Measurements from ENCODE around the gene ZBTB20. TPM values are rescaled to one million over a fixed set of nuclear protein-coding genes. Genes with fewer than 3 reads are reported as not detected.

The ZBTB20 gene
- total RNA-seq, 1 experiment from 2014 or later = 5.1 TPM

DNA sequence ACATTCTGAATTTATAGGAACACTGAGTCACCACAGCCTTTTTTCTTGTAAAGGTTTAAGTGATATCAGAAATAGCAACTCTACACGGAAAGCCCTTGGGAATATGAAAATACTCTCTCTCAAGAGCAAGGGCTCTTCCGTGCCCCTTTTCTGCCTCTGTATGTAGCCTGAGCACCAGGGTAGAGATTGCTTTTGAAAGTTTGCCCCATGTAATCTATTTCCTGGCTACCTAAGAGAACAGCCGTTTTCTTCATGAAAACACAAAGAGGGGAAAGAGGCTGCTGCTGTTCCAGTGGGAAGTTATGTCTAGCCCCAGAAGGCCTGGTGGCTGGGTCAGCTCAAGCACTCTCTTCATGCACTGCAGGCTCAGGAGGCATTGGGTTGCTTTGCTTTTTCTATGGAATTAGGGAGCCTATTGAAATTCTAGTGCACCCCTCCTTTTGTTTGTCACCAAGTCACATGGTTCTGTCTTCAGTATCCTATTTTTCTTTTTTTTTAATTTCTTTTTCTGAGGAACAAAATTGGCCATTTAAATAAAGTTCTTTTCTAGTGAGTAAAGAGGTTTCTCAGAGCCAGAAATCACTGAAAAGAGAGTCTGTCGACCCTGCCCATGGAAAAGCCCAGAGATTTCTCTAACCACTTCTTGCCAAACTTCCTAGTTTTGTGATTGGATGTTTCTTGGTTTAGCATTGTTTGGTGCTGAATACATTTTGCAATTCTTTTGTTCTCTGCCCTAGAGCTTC, 813.7 kb downstream of the ZBTB20 start:
- DNase-seq (ENCODE audit: low spot score) = no peak

DNA sequence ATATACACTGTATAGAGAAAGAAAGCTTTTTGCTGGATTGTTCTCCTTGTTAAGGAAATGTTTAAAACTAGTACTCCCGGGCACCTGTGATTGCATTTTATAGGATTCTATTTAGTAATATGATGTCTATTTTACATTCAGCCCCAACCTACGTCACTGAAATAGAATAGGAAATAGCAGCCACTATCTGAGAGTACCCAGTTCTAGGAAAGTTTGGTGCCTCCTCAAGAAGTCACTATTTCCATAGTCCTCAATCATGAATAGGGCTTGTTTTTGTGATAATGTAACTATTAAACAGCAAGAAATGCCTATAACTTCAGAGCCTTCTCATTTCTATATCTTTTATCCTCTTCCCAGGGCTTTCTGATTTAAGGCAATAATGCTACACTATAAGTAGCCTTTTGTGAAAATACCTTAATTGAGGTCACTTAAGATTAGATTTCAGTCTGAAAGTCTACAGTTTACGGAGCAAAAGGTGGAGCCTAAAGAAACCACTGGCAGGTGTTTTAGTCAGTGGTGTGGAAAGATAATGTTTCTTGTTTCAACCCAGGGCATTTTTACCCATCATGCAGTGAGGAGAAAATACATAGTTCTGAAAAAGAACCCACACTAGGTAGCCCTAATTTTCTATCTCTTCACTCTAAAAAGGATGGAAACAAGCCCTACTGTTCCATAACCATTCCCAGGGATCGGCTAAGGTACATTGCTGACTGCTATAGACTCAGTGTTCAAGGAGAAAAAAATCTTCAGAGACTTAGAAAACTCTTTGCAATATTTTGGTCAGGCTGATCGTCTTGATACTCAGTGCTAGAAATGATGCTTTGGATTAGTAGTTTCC, 814.5 kb downstream of the ZBTB20 start:
- no peak for DNase-seq (ENCODE audit: low spot score)

DNA sequence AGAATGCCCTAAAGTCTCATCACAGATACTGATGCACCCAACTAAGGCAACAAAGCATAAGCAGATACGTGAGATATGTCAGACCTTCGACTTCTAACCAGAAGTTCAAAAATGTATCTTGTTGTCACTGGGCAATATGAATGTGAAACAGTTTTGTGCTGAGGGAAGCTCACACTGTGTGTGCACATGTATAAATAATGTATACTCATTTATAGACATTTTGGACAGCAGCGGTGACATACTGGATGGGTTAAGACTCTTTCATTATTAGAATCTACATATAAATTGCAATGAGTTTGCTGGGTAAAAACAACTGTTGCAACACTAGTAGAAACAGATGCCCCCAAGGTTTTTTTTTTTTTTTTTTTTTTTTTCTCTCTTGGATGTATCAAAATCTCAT, 815.4 kb downstream of the ZBTB20 start:
- DNase-seq (ENCODE audit: low spot score) = no peak

DNA sequence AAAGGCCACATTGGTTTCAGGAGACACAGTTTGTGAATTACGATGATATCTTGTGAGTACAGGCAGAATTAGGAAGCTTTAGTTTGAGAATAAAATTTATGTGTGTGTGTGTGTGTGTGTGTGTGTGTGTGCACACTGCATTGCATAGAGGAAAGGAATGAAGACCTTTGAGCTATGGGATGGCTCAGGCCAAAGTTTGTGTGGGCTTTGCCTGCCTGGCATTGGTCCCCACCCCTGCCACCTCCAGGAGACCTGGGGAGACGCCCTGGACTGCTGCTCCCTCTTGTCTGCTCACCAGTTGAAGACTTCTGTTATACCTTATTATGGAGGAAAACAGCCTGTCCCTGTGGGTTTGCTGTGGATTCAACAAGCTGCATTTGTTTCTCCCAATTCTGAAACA, 816.1 kb downstream of the ZBTB20 start:
- no peak for DNase-seq (ENCODE audit: low spot score)

DNA sequence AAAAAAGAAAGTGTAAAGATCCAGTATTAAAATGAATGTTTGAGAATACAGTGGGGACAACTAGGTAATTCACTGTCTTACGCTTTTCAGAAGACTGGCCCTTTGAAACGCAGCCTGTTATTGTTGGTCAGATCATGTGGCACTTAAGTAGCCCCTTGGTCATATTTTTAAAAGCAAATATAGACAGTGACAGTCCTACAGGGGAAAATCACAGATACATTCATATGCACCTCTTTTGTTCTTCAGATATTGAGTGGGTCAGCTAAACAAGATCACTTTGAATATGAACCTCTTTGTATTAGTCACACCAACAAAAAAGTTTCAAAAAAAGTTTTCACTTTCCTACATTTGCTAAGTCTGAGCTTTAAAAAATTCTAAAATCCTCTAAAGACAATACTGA, 817.3 kb downstream of the ZBTB20 start:
- no peak for DNase-seq (ENCODE audit: low spot score)

DNA sequence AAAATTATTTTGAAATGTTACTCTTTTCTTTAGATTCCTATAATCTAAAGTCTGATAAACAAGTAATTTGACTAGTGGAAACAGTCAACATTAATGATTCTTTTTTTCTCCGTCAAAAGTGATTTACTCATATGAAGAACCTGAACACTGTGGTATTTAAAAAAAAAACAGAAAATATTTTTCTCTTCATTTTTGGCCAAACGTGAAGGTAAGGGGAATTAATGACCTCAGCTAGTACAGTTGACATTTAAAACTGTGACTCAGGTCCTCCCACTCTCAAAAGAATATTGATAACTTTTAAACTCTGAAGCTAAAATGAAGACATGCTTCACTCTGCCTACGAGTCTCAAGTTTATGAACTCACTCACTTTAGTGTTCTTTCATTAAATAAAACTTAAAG, 818.7 kb downstream of the ZBTB20 start:
- DNase-seq (ENCODE audit: low spot score) = no peak

DNA sequence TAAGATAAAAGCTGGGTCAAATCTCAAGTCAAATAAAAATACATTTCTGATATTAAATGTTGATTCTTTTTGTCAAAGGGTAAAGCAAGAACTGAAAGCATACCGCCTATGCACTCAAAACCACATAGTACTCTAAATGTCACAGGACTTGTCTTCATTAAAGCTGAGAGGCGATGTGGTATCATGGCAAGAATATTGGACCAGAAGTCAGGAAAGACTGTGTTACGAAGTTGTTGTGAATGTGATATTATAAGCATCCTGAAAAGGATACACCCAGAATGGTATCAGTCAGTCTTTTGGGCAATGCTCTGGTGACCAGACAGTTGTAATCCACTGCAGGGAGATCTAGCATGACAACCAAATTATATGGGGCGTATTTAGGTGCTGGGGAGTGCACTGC, 819.4 kb downstream of the ZBTB20 start:
- no peak for DNase-seq (ENCODE audit: low spot score)

DNA sequence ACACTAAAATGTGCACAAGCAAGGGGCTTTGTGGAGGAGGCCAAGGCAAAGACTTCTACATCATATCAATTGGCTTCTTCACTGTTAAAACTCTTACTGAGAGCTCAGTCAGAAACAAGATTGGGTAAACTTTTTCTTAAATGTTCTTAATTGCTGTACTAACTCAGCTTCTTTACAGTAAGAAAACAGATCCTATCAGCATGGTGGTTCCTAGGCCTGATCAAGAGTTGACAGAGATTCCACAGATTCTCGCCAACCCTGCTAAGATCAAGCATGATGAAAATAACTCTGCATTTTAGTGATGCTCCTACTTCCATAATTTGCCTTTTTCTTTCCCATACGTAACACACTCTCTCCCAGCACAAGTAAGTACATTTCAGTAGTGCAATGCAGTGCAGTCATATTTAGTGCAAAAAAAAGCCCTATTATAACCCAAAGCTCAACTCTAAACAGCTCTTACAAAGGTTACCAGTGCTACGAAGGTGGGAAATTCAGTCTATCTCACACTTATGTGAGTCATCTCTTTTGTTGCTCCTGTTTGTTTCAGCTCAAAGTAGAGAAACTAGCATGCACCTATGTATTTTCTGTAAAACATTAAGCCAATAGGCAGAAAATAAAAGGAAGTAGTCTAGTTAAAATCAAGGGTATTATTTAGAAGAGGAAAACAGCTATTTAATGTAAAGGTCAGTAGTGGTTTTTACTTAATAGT, 823.4 kb downstream of the ZBTB20 start:
- DNase-seq (ENCODE audit: low spot score) = no peak

DNA sequence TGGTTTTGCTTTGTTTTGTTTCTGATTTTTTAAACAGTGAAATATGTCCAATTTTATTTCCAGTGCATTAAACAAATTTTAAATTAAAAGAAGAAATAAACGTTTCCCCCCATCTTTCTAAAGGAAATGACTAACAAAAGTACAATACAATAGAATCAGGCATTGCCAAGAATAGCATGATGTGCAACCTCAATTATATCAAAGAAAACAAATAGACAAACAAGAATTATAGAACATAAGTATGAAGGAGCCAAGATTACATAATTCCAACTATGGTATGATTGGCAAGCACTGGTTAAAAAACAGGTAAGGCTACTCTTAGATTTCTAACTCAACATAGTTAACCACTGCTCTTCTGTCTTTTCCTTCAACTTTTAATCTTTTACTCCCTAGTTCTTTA, 826.8 kb downstream of the ZBTB20 start:
- DNase-seq (ENCODE audit: low spot score) = no peak

DNA sequence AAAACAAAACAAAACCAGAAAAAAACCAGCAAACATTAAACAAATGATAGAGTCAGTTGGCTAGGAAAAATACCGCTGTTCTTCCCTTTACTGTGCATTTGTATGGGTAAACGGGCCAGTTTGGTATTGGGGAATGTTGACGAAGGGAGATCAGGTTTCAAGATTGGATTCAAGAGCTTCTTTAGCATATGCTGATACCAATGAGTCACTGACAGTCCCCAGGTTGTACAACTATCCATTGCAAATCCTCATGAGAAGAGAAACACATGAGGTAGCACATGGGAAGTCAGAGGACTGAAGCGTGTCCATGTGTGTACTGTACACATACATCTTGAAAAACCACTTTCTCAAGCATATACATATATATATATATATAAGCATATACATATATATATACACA, 827.6 kb downstream of the ZBTB20 start:
- DNase-seq (ENCODE audit: low spot score) = peak; percentile 58

DNA sequence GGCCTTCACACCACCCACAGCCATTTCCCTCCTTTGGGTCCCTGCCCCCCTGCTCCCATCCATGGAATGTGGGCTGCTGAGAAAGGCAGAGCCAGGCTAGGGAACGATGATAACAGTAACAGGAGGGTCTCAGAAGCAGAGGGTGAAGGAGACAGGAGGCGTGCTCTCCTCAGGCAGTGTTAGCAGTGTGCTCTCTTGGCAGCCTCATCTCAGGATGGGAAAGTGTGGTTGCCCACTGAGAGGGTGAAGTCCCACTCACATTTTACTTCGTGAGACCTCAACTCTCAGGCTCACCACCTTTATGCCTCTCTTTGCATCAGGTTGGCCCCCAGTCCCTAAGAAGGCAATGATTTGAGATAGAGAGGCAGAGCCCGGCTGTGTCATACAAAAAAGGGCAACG, 828.8 kb downstream of the ZBTB20 start:
- DNase-seq (ENCODE audit: low spot score) = no peak

DNA sequence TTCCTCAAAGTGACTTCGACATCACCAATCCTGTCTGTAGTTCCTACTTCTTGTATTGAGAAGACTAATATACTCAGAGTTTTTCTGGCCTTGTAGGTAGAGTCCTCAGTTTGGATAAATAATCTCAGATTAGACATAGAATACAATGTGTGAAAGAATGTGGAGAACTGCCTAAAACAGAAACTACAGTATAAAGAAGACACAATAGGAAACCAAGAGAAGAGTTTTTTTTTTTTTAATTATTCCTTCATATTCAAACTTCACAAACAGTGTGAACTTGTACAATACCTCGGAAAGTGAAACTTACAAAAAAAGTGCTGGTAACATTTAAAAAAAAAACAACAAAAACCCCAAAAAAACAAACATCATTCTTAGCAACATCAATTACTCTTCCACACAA, 832.8 kb downstream of the ZBTB20 start:
- DNase-seq (ENCODE audit: low spot score) = no peak

DNA sequence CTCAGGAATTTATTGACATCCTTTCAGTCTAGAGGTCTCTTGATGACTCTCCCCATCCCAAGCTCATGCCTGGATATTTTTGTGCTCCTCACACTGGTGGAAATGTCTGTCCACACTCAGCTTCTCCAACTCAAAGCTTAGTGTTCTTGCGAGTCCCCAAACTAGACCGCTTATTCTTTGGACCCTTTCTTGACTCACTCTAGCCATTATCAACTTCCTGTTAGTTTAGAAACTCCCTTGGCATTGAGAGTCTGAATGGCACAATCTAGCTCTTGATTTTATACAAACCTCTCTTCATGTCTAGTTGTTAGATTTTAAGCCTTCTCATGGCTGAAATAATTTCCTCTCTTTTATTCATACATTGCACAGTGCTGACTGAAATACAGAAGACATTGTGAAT, 833.7 kb downstream of the ZBTB20 start:
- DNase-seq (ENCODE audit: low spot score) = no peak

DNA sequence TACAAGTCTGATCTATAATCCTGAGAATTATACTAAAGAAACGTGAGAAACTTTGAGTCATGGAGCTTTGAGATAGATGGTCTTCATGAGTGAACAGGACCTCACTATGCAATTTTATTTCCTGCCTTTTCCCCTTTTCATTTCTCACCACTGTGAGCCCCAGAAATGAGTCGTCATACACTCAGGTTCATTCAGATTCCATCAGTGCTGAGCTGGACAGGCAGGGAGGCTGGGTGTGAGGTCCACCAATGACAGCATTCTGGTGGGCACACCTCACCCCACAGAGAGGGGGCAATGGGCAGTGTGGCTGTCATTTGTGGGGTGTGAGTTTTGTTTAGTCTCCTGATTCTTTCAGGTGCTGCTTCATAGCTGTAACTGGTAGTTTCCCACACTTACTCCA, 836.4 kb downstream of the ZBTB20 start:
- DNase-seq (ENCODE audit: low spot score) = no peak

DNA sequence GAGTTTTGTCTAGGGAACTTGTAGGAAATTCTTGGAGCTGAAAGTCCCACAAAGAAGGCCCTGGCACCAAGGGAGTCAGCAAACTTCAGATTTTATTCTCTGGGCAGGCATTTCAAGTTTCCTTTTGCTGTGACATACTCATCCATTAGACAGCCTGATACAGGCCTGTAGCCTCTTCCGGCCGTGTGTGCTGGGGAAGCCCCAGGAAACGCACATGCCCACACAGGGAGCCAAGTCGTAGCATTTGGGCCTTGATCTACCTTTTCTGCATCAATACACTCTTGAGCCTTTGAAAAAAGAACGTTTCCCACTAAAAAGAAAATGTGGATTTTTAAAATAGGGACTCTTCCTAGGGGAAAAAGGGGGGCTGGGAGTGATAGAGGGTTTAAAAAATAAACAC, 838.3 kb downstream of the ZBTB20 start:
- no peak for DNase-seq (ENCODE audit: low spot score)

DNA sequence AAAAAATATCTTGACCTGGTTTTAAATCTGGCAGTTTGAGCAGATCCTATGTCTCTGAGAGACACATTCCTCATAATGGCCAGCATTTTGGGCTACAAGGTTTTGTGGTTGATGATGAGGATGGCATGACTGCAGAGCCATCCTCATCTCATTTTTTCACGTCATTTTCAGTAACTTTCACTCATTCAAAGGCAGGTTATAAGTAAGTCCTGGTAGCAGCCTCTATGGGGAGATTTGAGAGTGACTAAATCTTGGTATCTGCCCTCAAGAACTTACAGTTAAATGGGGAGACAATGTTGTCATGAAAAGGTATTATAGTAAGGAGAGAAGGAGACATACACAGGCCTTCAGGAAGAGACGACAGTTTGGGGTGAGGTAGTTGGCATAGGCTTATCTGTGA, 838.7 kb downstream of the ZBTB20 start:
- DNase-seq (ENCODE audit: low spot score) = no peak

DNA sequence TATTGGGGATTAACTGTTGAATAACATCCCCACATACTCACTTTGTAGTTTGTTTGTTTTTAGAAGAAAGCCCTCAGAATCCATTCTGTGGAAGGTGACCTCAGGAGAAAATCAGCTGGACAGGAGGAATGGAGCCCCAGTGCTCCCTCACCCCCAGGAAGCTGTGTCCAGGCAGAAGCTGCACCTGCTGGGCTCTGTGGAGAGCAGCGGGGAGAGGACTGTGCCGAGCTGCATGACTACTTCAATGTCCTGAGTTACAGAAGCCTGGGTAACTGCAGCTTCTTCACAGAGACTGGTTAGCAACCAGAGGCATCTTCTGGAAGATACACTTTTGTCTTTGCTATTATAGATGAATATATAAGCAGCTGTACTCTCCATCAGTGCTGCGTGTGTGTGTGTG, 839.3 kb downstream of the ZBTB20 start:
- no peak for DNase-seq (ENCODE audit: low spot score)

DNA sequence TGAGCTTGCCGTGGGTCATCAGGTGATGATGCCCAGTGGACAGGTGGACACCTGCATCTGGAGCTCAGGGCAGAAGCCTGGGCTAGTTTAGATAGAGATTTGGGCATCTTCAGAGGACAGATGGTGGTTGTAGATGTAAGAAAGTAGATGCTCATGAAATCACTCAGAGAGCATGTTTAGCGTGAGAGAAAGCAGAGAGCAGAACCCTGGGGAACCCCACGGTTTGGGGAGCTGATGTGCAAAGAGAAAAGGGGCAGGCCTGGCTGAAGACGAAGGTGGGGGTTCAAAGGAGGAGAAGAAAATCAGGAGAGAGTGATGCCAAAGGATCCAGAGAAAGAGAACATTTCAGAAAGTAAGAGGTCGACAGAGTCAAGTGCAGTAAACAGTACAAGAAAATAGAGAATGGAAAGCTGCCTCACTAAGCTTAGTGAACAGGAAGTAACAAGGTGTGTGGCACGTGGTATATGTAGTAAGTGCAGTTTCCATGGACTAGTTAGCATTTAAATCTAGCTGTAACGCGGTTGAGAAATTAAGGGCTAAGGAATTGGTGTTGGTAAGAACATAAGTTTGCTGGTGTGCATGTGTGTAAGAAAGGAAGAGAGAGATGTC, 839.8 kb downstream of the ZBTB20 start:
- DNase-seq (ENCODE audit: low spot score) = no peak

DNA sequence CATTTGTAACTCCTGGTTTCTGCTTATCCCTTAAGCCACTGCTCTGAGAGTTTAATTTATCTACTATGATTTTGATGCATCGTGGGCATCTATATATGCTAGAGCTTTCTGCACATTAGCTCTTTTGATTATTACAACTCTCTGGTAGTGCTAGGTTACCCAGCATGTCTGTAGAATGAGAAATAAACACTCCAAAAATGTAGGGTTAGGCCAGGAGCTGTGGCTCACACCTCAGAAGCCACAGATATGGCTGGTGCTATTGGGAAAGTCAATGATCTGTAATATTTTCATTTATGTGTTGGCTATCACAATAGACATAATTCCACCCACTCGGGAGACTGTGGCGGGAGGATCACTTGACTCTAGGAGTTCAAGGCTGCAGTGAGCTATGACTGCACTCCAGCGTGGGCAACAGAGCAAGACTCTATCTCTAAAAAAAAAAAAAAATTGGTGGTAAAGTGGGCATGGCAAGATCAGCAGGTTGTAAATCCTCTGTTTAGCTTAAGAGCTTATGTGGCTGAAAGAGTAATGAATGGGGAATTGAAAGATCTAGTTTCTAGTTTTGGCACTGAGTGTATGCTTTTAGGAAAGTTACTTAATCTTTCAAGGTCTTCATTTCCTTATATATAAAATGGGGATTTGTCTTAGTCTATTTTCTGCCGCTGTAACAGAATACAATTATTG, 847.0 kb downstream of the ZBTB20 start:
- DNase-seq (ENCODE audit: low spot score) = no peak

DNA sequence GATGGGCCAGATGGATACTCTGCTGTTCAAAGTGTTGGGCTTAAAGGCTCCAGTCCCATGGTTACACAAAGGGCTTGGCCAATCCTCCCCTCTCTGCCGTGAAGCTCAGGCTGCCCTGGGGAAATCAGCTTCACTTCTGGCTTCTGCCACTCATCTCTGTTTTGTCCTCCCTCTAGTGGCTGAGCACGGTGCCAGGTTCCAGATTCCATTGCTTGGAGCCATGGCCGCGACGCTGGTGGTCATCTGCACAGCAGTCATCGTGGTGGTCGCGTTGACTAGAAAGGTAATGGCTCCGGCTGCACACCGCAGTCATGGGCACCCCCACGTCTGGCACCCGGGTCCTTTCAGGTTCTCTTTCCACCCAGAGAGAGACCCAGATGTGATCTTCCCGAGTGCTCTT, 847.7 kb downstream of the ZBTB20 start:
- DNase-seq (ENCODE audit: low spot score) = peak; percentile 35

DNA sequence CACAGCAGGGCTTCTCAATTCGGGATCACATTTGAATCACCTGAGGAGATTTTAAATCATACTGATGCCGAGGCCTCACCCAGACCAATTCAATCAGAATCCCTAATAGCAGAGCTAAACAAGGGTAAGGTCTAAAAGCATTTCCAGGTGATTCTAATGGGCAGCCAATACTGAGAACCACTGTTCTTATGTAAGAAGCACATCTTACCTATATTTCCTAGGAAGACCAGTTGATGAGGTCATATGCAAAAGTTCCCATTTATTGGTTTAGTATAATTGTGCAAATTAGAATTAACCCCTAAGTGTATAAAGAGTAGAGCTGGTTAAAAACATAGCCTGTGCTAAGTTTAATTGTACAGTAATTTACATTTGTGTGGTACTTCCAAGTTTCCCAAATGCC, 851.1 kb downstream of the ZBTB20 start:
- DNase-seq (ENCODE audit: low spot score) = no peak
